Coronary artery (tissue), 2 donors: ENCODE results near the gene MAGEA8.
"Not testable (repeated sequence)": the region's sequence is repeated elsewhere in the genome, so short reads cannot be mapped to it uniquely, and the experiment has no call there.

Experiments
- DNase-seq: peaks from one replicate; pipeline ENCODE4 v3.0.0-alpha.2; 2017; ENCODE audit warnings: low spot score
- H3K27ac ChIP-seq, 2 donors: fragments of 200-600 bp; sonication (generic); one replicate each; pipeline ENCODE4 v1.5.1; 2016 to 2019
- H3K4me3 ChIP-seq: fragments of 200-600 bp; sonication (generic); 2 replicates; pipeline ENCODE4 v1.5.1; 2016; ENCODE audit warnings: mild to moderate bottlenecking, moderate library complexity
- TF ChIP-seq, protein P1 (sequence below): fragments of 200-600 bp; sonication (generic); IDR thresholded peaks from one replicate; pipeline ENCODE4 v1.5.1; 2019; ENCODE audit warnings: antibody characterized with exemption

MAGEA8 gene

DNA sequence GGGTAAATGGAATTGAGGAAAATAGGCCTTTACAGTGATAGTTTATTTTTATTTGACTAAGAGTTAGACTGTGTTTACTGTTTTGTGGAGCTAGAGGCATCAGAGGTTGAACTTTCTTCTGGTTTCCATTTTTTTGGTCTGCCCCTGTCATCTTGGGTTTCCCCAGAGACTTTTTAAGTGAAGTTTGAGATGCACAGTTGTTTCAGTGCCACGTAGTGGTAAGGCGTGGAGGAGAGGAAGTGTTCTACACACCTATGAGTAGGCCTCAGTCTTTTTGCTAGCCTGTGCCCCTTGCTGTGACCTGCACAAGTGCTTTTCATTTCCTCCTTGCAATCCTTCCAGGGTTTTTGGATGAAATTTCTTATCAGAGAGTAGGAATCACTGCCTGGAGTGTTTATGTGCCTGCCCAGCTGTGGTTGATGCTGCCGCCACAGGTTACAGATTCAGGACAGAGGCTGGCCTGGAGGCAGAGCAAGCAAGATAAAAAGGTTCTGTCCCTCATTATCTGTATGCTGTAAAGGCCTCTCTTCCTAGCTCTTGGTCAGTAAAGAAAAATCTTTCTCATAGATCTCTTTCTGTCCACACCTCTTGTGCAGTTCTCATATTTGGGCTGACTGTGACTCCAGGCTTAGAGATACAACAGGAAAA lies 35.9 kb downstream of the MAGEA8 start:
- no peak overlapping the region for H3K27ac ChIP-seq
- TF ChIP-seq, protein P1, sequence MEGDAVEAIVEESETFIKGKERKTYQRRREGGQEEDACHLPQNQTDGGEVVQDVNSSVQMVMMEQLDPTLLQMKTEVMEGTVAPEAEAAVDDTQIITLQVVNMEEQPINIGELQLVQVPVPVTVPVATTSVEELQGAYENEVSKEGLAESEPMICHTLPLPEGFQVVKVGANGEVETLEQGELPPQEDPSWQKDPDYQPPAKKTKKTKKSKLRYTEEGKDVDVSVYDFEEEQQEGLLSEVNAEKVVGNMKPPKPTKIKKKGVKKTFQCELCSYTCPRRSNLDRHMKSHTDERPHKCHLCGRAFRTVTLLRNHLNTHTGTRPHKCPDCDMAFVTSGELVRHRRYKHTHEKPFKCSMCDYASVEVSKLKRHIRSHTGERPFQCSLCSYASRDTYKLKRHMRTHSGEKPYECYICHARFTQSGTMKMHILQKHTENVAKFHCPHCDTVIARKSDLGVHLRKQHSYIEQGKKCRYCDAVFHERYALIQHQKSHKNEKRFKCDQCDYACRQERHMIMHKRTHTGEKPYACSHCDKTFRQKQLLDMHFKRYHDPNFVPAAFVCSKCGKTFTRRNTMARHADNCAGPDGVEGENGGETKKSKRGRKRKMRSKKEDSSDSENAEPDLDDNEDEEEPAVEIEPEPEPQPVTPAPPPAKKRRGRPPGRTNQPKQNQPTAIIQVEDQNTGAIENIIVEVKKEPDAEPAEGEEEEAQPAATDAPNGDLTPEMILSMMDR, result no peak
- no peak for DNase-seq

GRCh38 chrX:149923836-149924235 lies 42.9 kb downstream of the MAGEA8 start:
- not testable (repeated sequence) for DNase-seq, H3K27ac ChIP-seq

More for the DNA sequence above, 35.9 kb downstream of the MAGEA8 start:
- no peak overlapping the region for H3K4me3 ChIP-seq

GRCh38 chrX:149924434-149924833 lies 43.5 kb downstream of the MAGEA8 start:
- H3K27ac ChIP-seq, DNase-seq, H3K4me3 ChIP-seq: not testable (repeated sequence)

More at GRCh38 chrX:149923836-149924235, 42.9 kb downstream of the MAGEA8 start:
- H3K4me3 ChIP-seq, result not testable (repeated sequence)

DNA sequence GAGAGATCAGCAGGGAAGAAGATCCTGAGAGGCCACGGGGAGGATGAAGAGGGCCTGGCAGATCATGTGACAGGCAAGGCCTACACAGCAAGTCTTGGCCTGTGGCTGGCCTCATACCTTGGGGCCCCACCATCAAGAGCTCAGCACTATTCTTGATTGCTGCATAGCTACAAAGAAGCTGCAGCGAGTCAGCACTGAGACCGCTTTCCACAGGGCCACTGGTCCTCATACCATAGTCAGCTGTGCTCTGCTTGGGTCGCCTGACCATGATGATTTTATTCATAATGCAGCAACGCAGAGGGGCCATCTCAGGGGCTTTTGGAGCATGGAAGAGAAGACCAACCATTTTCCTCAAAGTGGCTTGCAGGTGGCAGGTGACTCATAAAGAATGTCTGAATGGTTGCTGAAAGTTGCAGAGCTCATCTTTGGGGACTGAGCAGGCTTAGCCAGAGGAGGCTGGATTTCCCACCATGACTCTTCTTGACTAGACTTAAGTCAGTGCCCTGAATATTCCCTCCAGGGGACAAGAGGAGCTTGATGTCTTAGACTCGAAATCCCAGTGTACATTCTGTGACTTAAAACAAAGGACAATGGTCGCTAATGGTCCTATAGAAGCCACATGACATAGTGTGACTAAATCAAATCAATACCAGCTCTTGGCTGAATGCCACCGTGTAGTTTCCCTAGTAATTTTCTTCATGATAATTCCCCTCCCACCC lies 46.4 kb downstream of the MAGEA8 start:
- H3K27ac ChIP-seq, H3K4me3 ChIP-seq, DNase-seq: not testable (repeated sequence)

- H3K27ac ChIP-seq, H3K4me3 ChIP-seq, DNase-seq: not testable (repeated sequence)
These were observed 46.9 kb downstream of the MAGEA8 start for GRCh38 chrX:149927964-149928258.

DNA sequence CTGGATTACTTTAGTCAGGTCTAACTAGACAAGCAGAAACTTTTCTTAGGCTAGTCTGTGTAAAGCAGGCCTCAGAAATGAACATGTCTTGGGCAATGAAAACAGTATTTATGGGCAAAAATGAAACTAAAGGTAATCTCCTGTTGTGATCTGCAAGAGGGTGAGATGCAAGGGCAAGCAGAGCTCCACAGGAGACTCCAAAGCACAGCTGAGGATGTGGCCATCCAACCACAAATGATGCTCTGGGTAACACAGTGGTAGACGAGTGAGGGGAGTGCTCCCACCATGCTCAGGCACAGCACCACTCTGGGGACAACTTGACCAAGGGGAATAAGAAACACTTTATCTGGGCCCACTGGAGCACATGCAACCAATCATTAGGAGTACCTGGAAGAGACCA lies 47.7 kb downstream of the MAGEA8 start:
- not testable (repeated sequence) for H3K4me3 ChIP-seq, DNase-seq, H3K27ac ChIP-seq

DNA sequence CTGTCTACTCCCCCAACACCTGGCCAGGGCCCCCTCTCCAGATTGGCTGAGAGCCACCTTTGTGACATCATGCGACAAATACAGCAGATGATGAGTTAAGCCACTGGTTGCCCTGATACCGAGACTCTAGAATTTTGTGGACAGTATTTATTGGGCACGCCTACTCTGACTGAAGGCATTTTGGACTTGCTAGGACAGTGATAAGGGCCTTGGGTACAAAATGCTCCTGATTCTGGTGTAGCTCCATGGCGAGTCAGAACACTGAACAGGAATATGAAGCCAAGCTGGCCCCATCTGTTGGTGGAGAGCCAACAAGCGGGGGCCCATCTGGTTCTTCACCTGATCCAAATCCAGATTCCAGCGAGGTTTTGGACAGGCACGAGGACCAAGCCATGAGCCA lies 48.4 kb downstream of the MAGEA8 start, which contains the start of gene HSFX4:
Gene HSFX4, plus strand, starts transcription at position 174 of the 400 bp plus-strand sequence. Its CDS starts 72 bp downstream, at position 246.
- not testable (repeated sequence) for H3K4me3 ChIP-seq, H3K27ac ChIP-seq, DNase-seq

DNA sequence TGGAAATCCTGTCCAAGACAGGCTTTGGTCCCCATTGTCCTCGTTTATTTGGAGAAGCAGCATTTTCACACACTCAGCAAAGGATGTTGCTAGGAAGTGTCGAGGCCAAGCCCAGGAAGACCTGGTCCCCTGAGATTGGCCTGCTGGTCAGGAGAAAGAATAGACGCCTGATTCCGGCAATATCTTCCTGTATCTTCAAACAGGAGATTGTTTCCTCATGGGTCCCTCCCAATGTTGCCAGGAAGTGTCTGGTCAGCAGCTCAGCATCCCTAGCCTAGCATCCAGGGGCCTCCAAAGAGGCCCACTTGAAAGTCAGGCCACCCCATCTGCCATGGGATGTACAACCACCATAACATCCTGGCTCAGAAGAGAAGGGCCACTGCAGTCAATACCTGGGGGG lies 50.4 kb downstream of the MAGEA8 start:
- H3K4me3 ChIP-seq, H3K27ac ChIP-seq, DNase-seq: not testable (repeated sequence)

DNA sequence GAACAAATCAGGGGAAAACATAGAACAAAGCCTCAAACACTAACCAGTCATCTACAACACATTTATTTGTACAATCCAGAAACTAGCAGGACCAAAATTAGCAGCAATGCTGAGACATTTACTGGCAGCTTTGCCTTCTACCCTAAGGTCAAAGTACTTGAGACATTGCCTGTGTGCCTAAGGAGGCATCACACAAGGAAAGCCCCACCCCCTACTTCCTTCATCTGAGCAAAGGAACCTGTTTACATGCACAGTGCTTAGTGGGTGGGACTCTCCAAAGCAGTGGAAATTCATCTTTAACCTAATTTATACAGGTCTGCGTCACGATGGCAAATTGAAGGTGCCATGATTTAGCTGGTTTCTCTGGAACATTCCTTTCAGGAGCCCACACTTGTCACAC lies 51.2 kb downstream of the MAGEA8 start:
- not testable (repeated sequence) for H3K27ac ChIP-seq, H3K4me3 ChIP-seq, DNase-seq

DNA sequence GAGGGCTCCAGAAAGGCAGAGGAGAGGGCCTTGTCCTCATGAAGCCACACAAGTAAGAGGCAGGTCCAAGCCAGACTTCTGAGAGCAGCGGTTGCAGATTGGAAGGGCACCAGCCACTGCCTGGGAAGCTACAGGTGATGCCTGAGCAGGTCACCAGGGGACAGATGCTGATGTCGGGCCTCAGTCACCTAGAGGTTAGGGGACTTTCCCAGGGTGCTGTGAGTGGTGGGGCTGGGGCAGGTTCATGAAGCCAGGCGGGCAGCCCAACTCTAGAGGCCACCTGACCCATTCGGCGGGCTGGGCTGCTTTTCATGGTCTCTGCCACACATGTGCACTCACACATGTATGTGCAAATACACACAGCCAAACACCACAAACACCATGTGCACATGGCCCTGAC lies 52.0 kb downstream of the MAGEA8 start:
- DNase-seq, H3K4me3 ChIP-seq, H3K27ac ChIP-seq: not testable (repeated sequence)

DNA sequence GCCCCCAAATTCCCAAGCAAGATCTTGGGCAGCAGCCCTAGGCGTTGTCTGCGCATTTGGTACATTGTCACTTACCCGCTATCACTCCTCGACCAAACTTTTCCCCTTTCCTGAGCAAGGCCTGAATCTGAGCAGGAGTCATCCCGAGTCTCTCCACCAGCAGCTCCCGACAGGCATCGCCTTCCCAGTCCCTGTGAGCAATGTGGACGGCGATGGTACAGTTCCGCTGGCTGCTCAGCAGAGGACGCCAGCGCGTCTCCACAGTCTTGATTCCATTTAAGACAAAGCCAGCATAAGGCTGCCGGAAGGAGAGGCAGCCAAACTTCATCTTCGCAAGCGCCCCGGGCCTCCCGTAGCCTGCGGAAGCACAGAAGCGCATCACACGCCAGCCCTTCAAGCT lies 52.6 kb downstream of the MAGEA8 start:
- not testable (repeated sequence) for DNase-seq, H3K27ac ChIP-seq, H3K4me3 ChIP-seq
